ENCODE data around the gene TSHB.

TSHB gene

DNA sequence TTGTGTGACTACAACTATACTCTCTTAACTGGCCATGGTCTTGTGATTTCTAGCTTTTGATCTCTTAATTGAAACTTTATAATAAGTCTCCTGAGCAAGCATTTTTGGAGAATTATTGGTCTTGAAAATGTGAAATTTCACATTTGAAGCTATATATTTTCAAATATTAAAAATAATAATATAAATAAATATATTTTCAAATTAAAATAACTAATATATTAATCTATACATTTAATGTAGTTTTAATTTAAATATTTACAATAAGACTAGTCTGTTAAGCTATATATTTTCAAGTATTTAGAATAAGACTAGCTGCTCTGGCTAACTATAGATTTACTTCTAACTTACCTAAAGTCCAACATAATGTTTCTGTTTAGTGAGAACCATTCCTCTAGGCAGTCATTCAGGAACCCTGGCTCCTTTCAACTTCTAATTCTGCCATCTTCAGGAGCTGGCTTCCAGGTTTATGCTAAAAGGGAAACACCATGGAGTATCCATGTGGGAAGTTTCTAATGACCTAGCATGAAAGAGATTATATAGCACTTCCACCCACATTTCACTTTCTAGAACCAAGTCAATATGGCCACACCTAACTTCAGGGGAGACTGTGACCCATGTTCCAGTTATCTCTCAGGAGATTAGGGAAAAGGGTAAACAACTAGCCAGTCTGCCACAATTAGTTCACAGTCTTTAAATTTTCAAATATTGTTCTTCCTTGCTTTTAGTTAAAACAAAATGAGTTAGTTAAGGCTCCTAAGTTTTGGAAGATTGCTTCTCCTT, 31.9 kb upstream of the TSHB start:
- Histone ChIP-seq H3K4me1 (ENCODE audit: control insufficient read depth, insufficient read depth, low read depth, low read length) (no peaks in the 10 kb centered on the region), H3K36me3 (ENCODE audit: control insufficient read depth in 1 of 2, insufficient read depth in 2 of 2, low read depth in 1 of 2, low read length in 2 of 2) (no peaks in the 10 kb centered on the region), H3K23ac (ENCODE audit: low read length in 2 of 2) (no peak overlapping the region), H3K14ac (ENCODE audit: low read length in 2 of 2) (no peak overlapping the region), H3K9me3 (ENCODE audit: control insufficient read depth, low read length) (no peaks in the 10 kb centered on the region), H3K9ac (ENCODE audit: low read length) (no peak overlapping the region), H3K27me3 (ENCODE audit: control insufficient read depth in 1 of 2, insufficient read depth in 1 of 2, low read length in 2 of 2) (peaks cover 0 to 7% of the 10 kb centered on the region in 2 experiments), H3K4ac (ENCODE audit: low read depth in 1 of 2, low read length in 2 of 2) (no peak overlapping the region), H2BK120ac (ENCODE audit: low read depth, low read length) (no peak overlapping the region), H4K91ac (ENCODE audit: low read length) (no peak overlapping the region), H2AK5ac (ENCODE audit: low read length, severe bottlenecking) (no peak overlapping the region), H3K79me1 (replicated peaks; ENCODE audit: low read length, poor library complexity, severe bottlenecking) (no peaks in the 10 kb centered on the region), H4K8ac (ENCODE audit: low read length) (no peak overlapping the region), H2BK12ac (ENCODE audit: low read length in 2 of 2) (no peak overlapping the region), H3K4me3 (ENCODE audit: insufficient read depth in 1 of 2, low read depth in 1 of 2, low read length in 2 of 2) (no peak overlapping the region), H3K27ac (ENCODE audit: low read length, poor library complexity, severe bottlenecking) (no peak overlapping the region), H2BK15ac (ENCODE audit: low read depth, poor library complexity, severe bottlenecking) (no peak overlapping the region), H2BK5ac (ENCODE audit: low read depth, low read length, poor library complexity, severe bottlenecking) (no peak overlapping the region), H2AFZ (ENCODE audit: low read depth, low read length) (no peak overlapping the region), H3K4me2 (ENCODE audit: low read length, poor library complexity, severe bottlenecking) (no peak overlapping the region), H3K18ac (ENCODE audit: low read depth in 1 of 2, low read length in 2 of 2) (no peak overlapping the region)
- DNase-seq, result no peak

DNA sequence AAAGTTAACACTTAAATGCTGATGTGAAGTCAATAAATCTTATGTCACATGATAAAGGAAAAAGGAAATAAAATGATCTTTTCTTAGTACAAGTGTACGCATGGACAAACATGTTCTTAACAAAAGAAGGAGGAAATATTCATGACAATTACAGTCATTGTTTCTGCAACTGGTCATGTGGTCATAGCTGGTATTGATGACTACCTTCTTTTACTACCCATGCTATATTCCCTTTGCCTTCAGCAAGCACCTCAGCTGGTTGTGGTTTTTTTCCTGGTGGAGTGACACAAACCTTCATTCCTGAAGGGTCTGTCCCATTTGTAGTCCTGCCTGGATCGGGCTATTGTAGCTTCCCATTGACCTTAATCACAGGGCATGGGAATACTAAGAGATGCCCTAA, 23.4 kb upstream of the TSHB start:
- Histone ChIP-seq H3K4ac (ENCODE audit: low read depth in 1 of 2, low read length in 2 of 2) (no peak overlapping the region), H3K23ac (ENCODE audit: low read length in 2 of 2) (no peak overlapping the region), H3K36me3 (ENCODE audit: control insufficient read depth in 1 of 2, insufficient read depth in 2 of 2, low read depth in 1 of 2, low read length in 2 of 2) (no peaks in the 10 kb centered on the region), H4K91ac (ENCODE audit: low read length) (no peak overlapping the region), H2BK15ac (ENCODE audit: low read depth, poor library complexity, severe bottlenecking) (no peak overlapping the region), H2BK12ac (ENCODE audit: low read length in 2 of 2) (no peak overlapping the region), H3K18ac (ENCODE audit: low read depth in 1 of 2, low read length in 2 of 2) (no peak overlapping the region), H3K9ac (ENCODE audit: low read length) (no peak overlapping the region), H3K27me3 (ENCODE audit: control insufficient read depth in 1 of 2, insufficient read depth in 1 of 2, low read length in 2 of 2) (peaks cover 0 to 7% of the 10 kb centered on the region in 2 experiments), H3K79me1 (replicated peaks; ENCODE audit: low read length, poor library complexity, severe bottlenecking) (no peaks in the 10 kb centered on the region), H3K27ac (ENCODE audit: low read length, poor library complexity, severe bottlenecking) (no peak overlapping the region), H3K14ac (ENCODE audit: low read length in 2 of 2) (no peak overlapping the region), H3K4me3 (ENCODE audit: insufficient read depth in 1 of 2, low read depth in 1 of 2, low read length in 2 of 2) (no peak overlapping the region), H2BK5ac (ENCODE audit: low read depth, low read length, poor library complexity, severe bottlenecking) (no peak overlapping the region), H3K4me2 (ENCODE audit: low read length, poor library complexity, severe bottlenecking) (no peak overlapping the region), H2BK120ac (ENCODE audit: low read depth, low read length) (no peak overlapping the region), H3K9me3 (ENCODE audit: control insufficient read depth, low read length) (no peaks in the 10 kb centered on the region), H3K4me1 (ENCODE audit: control insufficient read depth, insufficient read depth, low read depth, low read length) (no peaks in the 10 kb centered on the region), H2AFZ (ENCODE audit: low read depth, low read length) (no peak overlapping the region), H2AK5ac (ENCODE audit: low read length, severe bottlenecking) (no peak overlapping the region), H4K8ac (ENCODE audit: low read length) (no peak overlapping the region)
- no CpG with 5 or more reads among the region's 2 CpGs for WGBS
- no peak for DNase-seq

DNA sequence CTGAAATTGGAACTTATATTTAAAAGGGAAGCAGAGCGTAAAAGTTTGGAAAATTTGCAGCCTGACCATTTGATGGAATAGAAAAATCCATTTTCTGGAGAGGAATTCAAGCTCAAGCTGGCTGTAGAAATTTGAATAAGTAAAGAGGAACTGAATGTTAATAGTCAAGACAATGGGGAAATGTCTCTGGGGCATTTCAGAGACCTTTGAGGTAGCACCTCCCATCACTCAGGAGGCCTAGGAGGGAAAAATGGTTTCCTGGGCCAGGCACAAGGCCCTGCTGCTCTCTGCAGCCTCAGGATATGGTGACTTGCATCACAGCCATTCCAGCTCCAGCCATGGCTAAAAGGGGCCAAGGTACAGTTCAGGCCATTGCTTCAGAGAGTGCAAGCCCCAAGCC, 17.6 kb upstream of the TSHB start:
- no peaks in the 10 kb centered on the region for H3K4me1 ChIP-seq (ENCODE audit: control insufficient read depth, insufficient read depth, low read depth, low read length)
- peaks cover 0 to 3% of the 10 kb centered on the region in 2 experiments for H3K27me3 ChIP-seq (ENCODE audit: control insufficient read depth in 1 of 2, insufficient read depth in 1 of 2, low read length in 2 of 2)
- H2BK5ac ChIP-seq (ENCODE audit: low read depth, low read length, poor library complexity, severe bottlenecking), result no peak overlapping the region
- H2BK15ac ChIP-seq (ENCODE audit: low read depth, poor library complexity, severe bottlenecking), result no peak overlapping the region
- H4K8ac ChIP-seq (ENCODE audit: low read length), result no peak overlapping the region
- no peak for DNase-seq
- no peak overlapping the region for H2BK120ac ChIP-seq (ENCODE audit: low read depth, low read length)
- no peak overlapping the region for H3K9ac ChIP-seq (ENCODE audit: low read length)
- 85% methylated on average over 1 of the region's 1 CpG for WGBS
- H3K18ac ChIP-seq (ENCODE audit: low read depth in 1 of 2, low read length in 2 of 2), result no peak overlapping the region
- H2AFZ ChIP-seq (ENCODE audit: low read depth, low read length), result no peak overlapping the region
- no peak overlapping the region for H3K27ac ChIP-seq (ENCODE audit: low read length, poor library complexity, severe bottlenecking)
- no peak overlapping the region for H3K4me2 ChIP-seq (ENCODE audit: low read length, poor library complexity, severe bottlenecking)
- H2AK5ac ChIP-seq (ENCODE audit: low read length, severe bottlenecking), result no peak overlapping the region
- no peaks in the 10 kb centered on the region for H3K79me1 ChIP-seq (replicated peaks; ENCODE audit: low read length, poor library complexity, severe bottlenecking)
- H3K14ac ChIP-seq (ENCODE audit: low read length in 2 of 2), result no peak overlapping the region
- H3K4ac ChIP-seq (ENCODE audit: low read depth in 1 of 2, low read length in 2 of 2), result no peak overlapping the region
- no peak overlapping the region for H2BK12ac ChIP-seq (ENCODE audit: low read length in 2 of 2)
- no peak overlapping the region for H3K23ac ChIP-seq (ENCODE audit: low read length in 2 of 2)
- no peak overlapping the region for H3K4me3 ChIP-seq (ENCODE audit: insufficient read depth in 1 of 2, low read depth in 1 of 2, low read length in 2 of 2)
- H3K36me3 ChIP-seq (ENCODE audit: control insufficient read depth in 1 of 2, insufficient read depth in 2 of 2, low read depth in 1 of 2, low read length in 2 of 2), result no peaks in the 10 kb centered on the region
- no peak overlapping the region for H4K91ac ChIP-seq (ENCODE audit: low read length)
- H3K9me3 ChIP-seq (ENCODE audit: control insufficient read depth, low read length), result no peaks in the 10 kb centered on the region

DNA sequence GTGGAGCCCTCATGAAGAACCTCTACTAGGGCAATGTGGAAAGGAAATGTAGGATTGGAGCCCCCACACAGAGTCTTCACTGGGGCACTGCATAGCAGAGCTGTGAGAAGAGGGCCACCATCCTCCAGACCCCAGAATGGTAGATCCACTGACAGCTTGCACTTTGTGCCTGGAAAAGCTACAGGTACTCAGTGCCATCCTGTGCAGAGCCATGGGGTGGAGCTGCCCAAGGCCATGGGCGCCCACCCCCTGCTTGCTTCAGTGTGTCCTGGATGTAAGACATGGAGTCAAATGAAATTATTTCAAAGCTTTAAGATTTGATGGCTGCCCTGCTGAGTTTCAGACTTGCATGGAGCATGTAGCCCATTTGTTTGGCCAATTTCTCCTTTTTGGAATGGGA, 17.2 kb upstream of the TSHB start:
- H3K27me3 ChIP-seq (ENCODE audit: control insufficient read depth in 1 of 2, insufficient read depth in 1 of 2, low read length in 2 of 2), result peaks cover 0 to 3% of the 10 kb centered on the region in 2 experiments

More for the DNA sequence above, 17.2 kb upstream of the TSHB start:
- Histone ChIP-seq H2BK12ac (ENCODE audit: low read length in 2 of 2) (no peak overlapping the region), H4K8ac (ENCODE audit: low read length) (no peak overlapping the region), H3K4ac (ENCODE audit: low read depth in 1 of 2, low read length in 2 of 2) (no peak overlapping the region), H3K9ac (ENCODE audit: low read length) (no peak overlapping the region), H3K9me3 (ENCODE audit: control insufficient read depth, low read length) (no peaks in the 10 kb centered on the region), H3K23ac (ENCODE audit: low read length in 2 of 2) (no peak overlapping the region), H2BK120ac (ENCODE audit: low read depth, low read length) (no peak overlapping the region), H4K91ac (ENCODE audit: low read length) (no peak overlapping the region), H3K18ac (ENCODE audit: low read depth in 1 of 2, low read length in 2 of 2) (no peak overlapping the region), H3K4me3 (ENCODE audit: insufficient read depth in 1 of 2, low read depth in 1 of 2, low read length in 2 of 2) (no peak overlapping the region), H3K79me1 (replicated peaks; ENCODE audit: low read length, poor library complexity, severe bottlenecking) (no peaks in the 10 kb centered on the region), H3K27ac (ENCODE audit: low read length, poor library complexity, severe bottlenecking) (no peak overlapping the region), H2BK5ac (ENCODE audit: low read depth, low read length, poor library complexity, severe bottlenecking) (no peak overlapping the region), H3K4me2 (ENCODE audit: low read length, poor library complexity, severe bottlenecking) (no peak overlapping the region), H2AK5ac (ENCODE audit: low read length, severe bottlenecking) (no peak overlapping the region), H3K4me1 (ENCODE audit: control insufficient read depth, insufficient read depth, low read depth, low read length) (no peaks in the 10 kb centered on the region), H3K14ac (ENCODE audit: low read length in 2 of 2) (no peak overlapping the region), H3K36me3 (ENCODE audit: control insufficient read depth in 1 of 2, insufficient read depth in 2 of 2, low read depth in 1 of 2, low read length in 2 of 2) (no peaks in the 10 kb centered on the region), H2BK15ac (ENCODE audit: low read depth, poor library complexity, severe bottlenecking) (no peak overlapping the region), H2AFZ (ENCODE audit: low read depth, low read length) (no peak overlapping the region)
- DNase-seq, result no peak
- WGBS, result 63% methylated on average over 1 of the region's 1 CpG
